SK-N-SH (cell line): ENCODE measurements around the gene GRIN1. TPM values are rescaled to one million over a fixed set of nuclear protein-coding genes. Genes with fewer than 3 reads are reported as not detected.

Source experiments
- CTCF ChIA-PET: fragments of 300-600, 350-600 bp; formaldehyde crosslinking; extraction: SDS; loops from one replicate; lab custom pipeline; 2021; lab: Yijun Ruan, JAX
- POLR2A ChIA-PET: fragments of 350-600 bp; sonication (Branson Sonifier 250); formaldehyde crosslinking; extraction: SDS; loops from one replicate; lab custom pipeline; 2020; ENCODE audit warnings: antibody characterized with exemption, inconsistent platforms; lab: Yijun Ruan, JAX
- DNase-seq: peaks from one replicate; pipeline ENCODE4 v3.0.0; 2012
- H2AFZ ChIP-seq: fragments of 200-600 bp; sonication (generic); 2 replicates; pipeline ENCODE4 v1.8.1; 2016; ENCODE audit warnings: antibody characterized with exemption, mild to moderate bottlenecking, low read depth
- H3F3A ChIP-seq: fragments of 200-600 bp; sonication (generic); replicated peaks from 2 replicates; pipeline ENCODE3; 2016; ENCODE audit warnings: antibody characterized with exemption, mild to moderate bottlenecking; ENCODE audit not compliant: insufficient read depth
- H3K27ac ChIP-seq, 2 experiments: fragments of 200-500 bp in 1 of 2; fragments of 200-600 bp in 1 of 2; sonication (Bioruptor generic) in 1 of 2; sonication (generic), shearing (Covaris generic) in 1 of 2; 2 replicates each; pipeline versions ENCODE4 v1.5.1 to v1.6.1; 2014 to 2016; ENCODE audit warnings: low read depth in 2 of 2, inconsistent platforms in 1 of 2, low read length in 1 of 2, mild to moderate bottlenecking in 1 of 2, mixed read lengths in 1 of 2
- H3K27me3 ChIP-seq: fragments of 200-600 bp; sonication (generic), shearing (Covaris generic); 2 replicates; pipeline ENCODE4 v1.6.1; 2016; ENCODE audit warnings: mixed run types; ENCODE audit not compliant: insufficient read depth
- H3K36me3 ChIP-seq, 2 experiments: fragments of 200-500 bp in 1 of 2; fragments of 200-600 bp in 1 of 2; sonication (Bioruptor generic) in 1 of 2; sonication (generic) in 1 of 2; replicated peaks in 1 of 2; 2 replicates each; pipeline versions ENCODE3 to v1.5.1; 2014 to 2016; ENCODE audit warnings: low read length in 1 of 2, mild to moderate bottlenecking in 1 of 2; ENCODE audit not compliant: insufficient read depth in 2 of 2, control insufficient read depth in 1 of 2
- H3K4me1 ChIP-seq, 2 experiments: fragments of 200-500 bp in 1 of 2; fragments of 200-600 bp in 1 of 2; sonication (Bioruptor generic) in 1 of 2; sonication (generic), shearing (Covaris generic) in 1 of 2; 2 replicates each; pipeline versions ENCODE4 v1.5.1 to v1.6.1; 2014 to 2016; ENCODE audit warnings: low read depth in 1 of 2, low read length in 1 of 2, mixed run types in 1 of 2; ENCODE audit not compliant: insufficient read depth in 2 of 2, control insufficient read depth in 1 of 2
- H3K4me2 ChIP-seq: fragments of 200-600 bp; sonication (generic), shearing (Covaris generic); 2 replicates; pipeline ENCODE4 v1.6.1; 2017; ENCODE audit warnings: mixed run types
- H3K4me3 ChIP-seq, 2 experiments: fragments of 200-500 bp in 1 of 2; fragments of 200-600 bp in 1 of 2; sonication (Bioruptor generic) in 1 of 2; sonication (generic), shearing (Covaris generic) in 1 of 2; 2 replicates each; pipeline versions ENCODE4 v1.5.1 to v1.8.1; 2014 to 2016; ENCODE audit warnings: low read depth in 2 of 2, inconsistent platforms in 1 of 2, low read length in 1 of 2, mild to moderate bottlenecking in 1 of 2, mixed read lengths in 1 of 2, moderate library complexity in 1 of 2
- H3K79me2 ChIP-seq: fragments of 200-600 bp; sonication (generic); 2 replicates; pipeline ENCODE4 v1.8.1; 2017; ENCODE audit warnings: mild to moderate bottlenecking; ENCODE audit not compliant: insufficient read depth
- H3K9ac ChIP-seq: fragments of 200-600 bp; sonication (generic); 2 replicates; pipeline ENCODE4 v1.6.1; 2017; ENCODE audit warnings: mixed run types
- H3K9me2 ChIP-seq: fragments of 200-600 bp; sonication (generic); 2 replicates; pipeline ENCODE4 v1.6.1; 2017; ENCODE audit warnings: mixed run types
- H3K9me3 ChIP-seq: fragments of 200-600 bp; sonication (generic); 2 replicates; pipeline ENCODE4 v1.6.1; 2017; ENCODE audit warnings: mixed run types, mild to moderate bottlenecking, moderate library complexity
- H4K20me1 ChIP-seq: fragments of 200-600 bp; sonication (generic); 2 replicates; pipeline ENCODE4 v1.6.1; 2017; ENCODE audit warnings: mild to moderate bottlenecking, mixed run types; ENCODE audit not compliant: insufficient read depth
- CHD2 ChIP-seq: fragments of 150-350 bp; IDR thresholded peaks from 2 replicates; pipeline ENCODE4 v1.6.1; 2018; ENCODE audit warnings: low read length; ENCODE audit not compliant: partially characterized antibody
- CTCF ChIP-seq: fragments of 200-600 bp; sonication (generic); IDR thresholded peaks from 2 replicates; pipeline ENCODE4 v1.6.1; 2017; ENCODE audit warnings: antibody characterized with exemption, mild to moderate bottlenecking, moderate library complexity
- ELF1 ChIP-seq: IDR thresholded peaks from 2 replicates; pipeline ENCODE4 v1.4.0; 2012
- EZH2phosphoT487 ChIP-seq: fragments of 200-600 bp; sonication (generic); IDR thresholded peaks from 2 replicates; pipeline ENCODE4 v1.6.1; 2017; ENCODE audit warnings: low read depth, mixed run types, mild to moderate bottlenecking, antibody characterized with exemption, moderate library complexity, borderline replicate concordance
- FOXM1 ChIP-seq: IDR thresholded peaks from 2 replicates; pipeline ENCODE4 v1.4.0; 2012; ENCODE audit warnings: low read depth, mild to moderate bottlenecking
- MEF2A ChIP-seq: IDR thresholded peaks from 2 replicates; pipeline ENCODE4 v1.4.0; 2012; ENCODE audit warnings: low read depth, borderline replicate concordance
- REST ChIP-seq: IDR thresholded peaks from 2 replicates; pipeline ENCODE4 v1.6.1; 2012; ENCODE audit warnings: mild to moderate bottlenecking, low read depth, low read length, moderate library complexity
- WGBS: methylation state at CpG from one replicate; pipeline ENCODE4 v1.1.6; 2017; ENCODE audit warnings: low lambda C conversion rate; 5-methylcytosine and 5-hydroxymethylcytosine counted together
- polyA plus RNA-seq, 3 experiments: library from polyadenylated mRNA; depleted of rRNA; stranded (reverse); fragments of >200 nt; gene quantifications; 2 replicates each; pipeline ENCODE4 v1.2.3, GENCODE V29; 2012

GRIN1 gene
- polyA plus RNA-seq, 1 of the 3 experiments (the other 2 are of a cell fraction), result not detected

GRCh38 chr9:137128158-137128861 is 10.6 kb upstream of the GRIN1 start:
- POLR2A ChIA-PET, result interaction anchor here (2.6 kb wide), 1 partner anchor 10 kb away, joined by 32 read pairs; the partner anchor contains the start of gene GRIN1
- Histone ChIP-seq H2AFZ (no peak overlapping the region), H3K79me2 (peaks cover 55% of the 10 kb centered on the region)

More at GRCh38 chr9:137128158-137128861, 10.6 kb upstream of the GRIN1 start:
- Histone ChIP-seq H3K4me3 (peak overlapping the region; percentile 77 to 89), H3K4me1 (peaks cover 3 to 18% of the 10 kb centered on the region in 2 experiments; a peak in 3 of 4 replicates), H3K27me3 (no peaks in the 10 kb centered on the region), H3K9ac (peak overlapping the region; percentile 82), H3K9me3 (no peaks in the 10 kb centered on the region), H3K27ac (peak overlapping the region in 1 of 2 experiments; percentile 87; a peak in 2 of 4 replicates), H3K4me2 (peak overlapping the region; percentile 89), H3K36me3 (no peaks in the 10 kb centered on the region), H3F3A (peaks cover 7% of the 10 kb centered on the region), H3K9me2 (no peaks in the 10 kb centered on the region), H4K20me1 (no peaks in the 10 kb centered on the region)
- CTCF ChIA-PET, result interaction anchor here (1.1 to 2.7 kb wide), 4 partner anchors 11 to 108 kb away, joined by 3 to 14 read pairs (median 8); partner anchors contain the start of genes GRIN1 and NPDC1
- no peak for DNase-seq
- TF ChIP-seq ELF1 (no peak), CHD2 (no peak), CTCF (no peak), REST (no peak), EZH2phosphoT487 (no peak), MEF2A (no peak), FOXM1 (no peak)
- WGBS, result 66% methylated on average over 17 of the region's 19 CpGs
